MV-4-11 (cell line): ENCODE results near the gene RPL38.
"Not testable (repeated sequence)": the region's sequence is repeated elsewhere in the genome, so short reads cannot be mapped to it uniquely, and the experiment has no call there.

Source experiments
- DNase-seq: peaks from one replicate; lab custom pipeline; 2025; lab: John Stamatoyannopoulos, UW

The RPL38 gene

DNA sequence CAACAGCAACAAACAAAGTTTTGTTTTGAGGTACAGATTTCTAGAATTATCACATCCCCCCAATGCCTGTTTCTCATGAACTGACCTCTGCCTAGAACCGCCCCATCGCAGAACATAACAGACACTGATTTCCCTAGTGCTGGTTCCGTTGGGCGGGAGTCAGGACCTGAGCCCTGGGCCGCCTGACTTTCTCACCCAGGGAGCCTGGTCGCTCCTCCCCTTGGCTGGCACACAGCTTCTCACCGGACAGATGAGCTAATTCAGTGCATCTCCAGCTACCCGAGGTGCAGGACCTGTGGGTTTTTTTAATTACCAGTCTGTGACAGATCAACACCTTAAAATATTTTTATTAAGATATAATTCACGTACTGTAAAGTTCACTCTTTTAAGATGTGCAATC lies 20.1 kb upstream of the RPL38 start:
- DNase-seq, result no peak

DNA sequence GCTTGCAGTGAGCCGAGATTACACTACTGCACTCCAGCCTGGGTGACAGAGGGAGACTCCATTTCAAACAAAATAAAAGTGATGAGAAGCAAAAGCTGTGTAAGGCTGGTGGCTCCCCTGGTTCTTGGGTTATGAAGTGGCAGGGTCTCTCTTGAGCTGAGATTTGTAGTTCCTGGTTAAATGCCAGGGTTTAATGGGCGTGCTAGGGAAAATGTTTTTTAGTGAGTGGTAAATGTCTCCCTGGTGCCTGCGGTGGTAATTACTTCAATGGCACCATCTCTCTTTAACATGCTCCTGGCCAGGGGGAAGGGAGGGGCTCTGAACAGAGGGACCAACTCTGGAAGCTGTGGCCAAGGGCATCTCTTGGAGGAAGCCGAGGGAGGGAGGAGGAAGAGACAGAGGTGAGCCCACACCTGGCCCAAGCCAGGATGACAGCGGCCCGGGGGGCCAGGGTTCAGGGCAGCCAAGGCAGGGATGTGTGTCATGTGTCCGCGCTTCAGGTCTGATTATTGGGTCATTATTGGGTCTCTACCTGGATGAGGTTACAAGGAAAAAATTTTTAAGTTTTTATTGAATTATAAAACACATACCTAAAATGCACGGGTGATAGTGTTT lies 17.8 kb upstream of the RPL38 start:
- DNase-seq, result no peak

DNA sequence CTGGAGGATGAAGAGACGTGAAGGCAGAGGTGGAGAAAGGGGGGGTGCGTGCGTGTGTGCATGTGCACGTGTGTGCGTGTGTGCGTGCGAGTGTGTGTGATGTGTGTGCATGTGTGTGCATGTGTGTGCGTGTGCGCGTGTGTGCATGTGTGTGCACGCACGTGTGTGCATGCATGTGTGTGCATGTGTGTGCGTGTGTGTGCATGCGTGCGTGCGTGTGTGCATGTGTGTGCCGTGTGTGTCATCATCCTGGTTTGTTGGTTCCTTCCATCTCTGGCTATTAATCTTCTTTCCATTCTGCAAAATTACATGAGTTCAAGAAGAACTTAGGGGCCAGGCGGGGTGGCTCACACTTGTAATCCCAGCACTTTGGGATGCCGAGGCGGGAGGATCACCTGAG lies 17.0 kb upstream of the RPL38 start:
- DNase-seq, result no peak

DNA sequence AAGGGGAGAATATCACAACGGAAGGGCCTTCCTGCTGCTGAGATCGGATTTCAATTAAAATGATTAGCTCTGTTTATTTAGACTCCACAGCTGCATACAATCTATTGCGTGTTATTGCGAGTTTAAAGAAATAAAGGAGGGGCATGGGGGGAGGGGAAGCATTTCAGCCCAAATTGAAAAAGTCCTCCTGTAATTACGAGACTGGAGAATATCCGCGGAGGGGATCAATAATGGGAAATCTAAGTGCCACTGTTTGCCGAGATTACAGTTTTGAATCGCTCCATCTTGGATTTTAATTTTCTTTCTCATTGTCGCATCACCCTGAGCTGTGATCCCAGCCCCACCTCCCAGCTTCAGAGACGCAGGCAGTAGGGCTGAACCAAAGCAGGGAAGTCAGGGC lies 15.7 kb upstream of the RPL38 start:
- DNase-seq, result no peak

DNA sequence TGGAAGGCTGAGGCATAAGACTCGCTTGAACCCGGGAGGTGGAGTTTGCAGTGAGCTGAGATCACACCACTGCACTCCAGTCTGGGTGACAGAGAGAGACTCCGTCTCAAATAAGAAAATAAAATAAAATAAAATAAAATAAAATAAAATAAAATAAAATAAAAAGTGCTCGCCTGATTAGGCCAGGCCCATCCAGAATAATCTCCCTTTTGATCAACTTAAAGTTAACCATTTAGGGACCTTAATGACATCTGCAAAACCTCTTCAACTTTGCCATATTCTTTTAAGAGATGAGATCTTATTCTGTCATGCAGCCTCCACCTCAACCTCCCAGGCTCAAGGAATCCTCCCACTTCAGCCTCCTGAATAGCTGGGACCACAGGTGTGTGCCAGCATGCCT lies 14.8 kb upstream of the RPL38 start:
- not testable (repeated sequence) for DNase-seq

DNA sequence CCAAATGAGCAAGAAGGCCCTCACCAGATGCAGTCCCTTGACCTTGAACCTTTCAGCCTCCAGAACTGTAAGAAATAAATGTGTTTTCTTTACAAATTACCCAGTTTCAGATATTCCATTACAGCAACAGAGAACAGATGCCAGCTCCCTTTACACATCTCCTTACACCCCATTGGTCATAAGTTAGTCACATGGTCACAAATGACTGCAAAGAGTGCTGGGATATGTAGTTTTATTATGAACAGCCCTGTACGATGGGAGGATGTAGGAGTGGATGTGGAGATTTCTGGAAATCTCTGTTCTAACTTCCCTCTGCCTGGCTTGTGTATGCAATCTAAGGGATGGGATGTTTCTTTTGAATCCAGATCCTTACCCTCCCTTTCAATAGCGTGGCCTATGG lies 13.3 kb upstream of the RPL38 start:
- DNase-seq, result peak; percentile 47

DNA sequence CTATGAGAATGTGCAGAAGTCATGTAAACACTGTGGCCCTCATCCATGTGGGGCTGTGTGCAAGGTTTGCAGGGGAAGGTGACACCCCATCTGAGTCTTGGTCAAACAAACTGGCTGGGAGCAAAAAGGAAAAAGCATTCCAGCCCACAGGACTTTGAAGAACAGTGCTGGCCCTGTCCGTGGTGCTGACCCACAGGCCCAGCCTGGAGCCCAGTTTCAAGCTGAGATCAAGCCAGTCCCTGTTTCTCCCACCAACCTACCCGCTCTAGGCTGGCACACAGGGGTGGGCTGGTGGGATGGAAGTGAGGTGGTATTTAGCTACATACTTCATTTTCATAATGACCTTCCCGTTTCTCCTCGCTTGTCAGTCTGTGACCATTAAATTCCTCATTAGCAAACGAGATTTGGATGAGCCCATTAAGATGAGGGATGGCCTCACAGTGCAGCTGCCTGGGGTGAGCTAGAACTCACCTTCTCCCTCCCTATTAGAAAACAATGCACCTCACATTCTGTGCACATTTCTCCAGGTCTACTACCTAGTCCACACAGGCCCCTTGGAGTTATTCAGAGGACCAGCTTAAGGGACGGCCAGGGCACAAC lies 12.6 kb upstream of the RPL38 start:
- no peak for DNase-seq

DNA sequence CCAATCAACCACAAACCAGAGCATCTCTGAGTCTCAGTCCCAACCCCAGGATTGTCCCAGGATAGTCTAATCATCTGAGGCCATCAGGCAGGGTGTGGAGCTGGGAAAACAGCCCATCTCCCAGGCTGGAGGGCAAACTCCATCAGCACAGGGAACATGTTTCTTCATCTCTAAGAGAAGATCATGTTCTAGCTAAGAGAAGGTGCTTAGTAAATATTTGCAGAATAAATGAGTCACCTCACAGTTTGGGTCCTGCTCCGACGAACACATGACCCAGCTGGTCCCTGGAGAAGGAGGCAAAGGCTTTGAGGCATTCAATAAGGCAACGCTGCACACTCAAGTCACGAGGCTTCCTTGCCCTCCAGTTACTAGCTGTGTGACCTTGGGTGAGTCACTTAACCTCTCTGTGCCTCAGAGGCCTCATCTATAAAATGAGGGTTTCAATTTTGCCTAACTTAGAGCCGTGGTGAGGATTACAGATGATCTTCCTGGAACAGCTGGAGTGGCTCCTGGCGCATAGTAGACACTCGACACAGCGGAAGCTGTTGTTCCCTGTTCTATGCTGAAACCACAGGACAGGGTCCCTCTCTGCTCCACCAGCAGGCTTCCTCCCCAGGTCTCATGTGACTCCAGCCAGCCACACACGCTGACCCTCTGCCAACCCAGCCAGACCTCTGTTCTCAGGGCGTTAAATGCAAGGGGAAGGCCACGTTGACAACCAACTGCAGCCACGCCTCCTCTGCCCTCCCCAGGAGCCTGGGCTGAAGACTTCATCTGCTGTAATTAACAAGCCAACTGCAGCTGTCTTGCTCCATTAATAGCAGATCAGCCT lies 10.3 kb upstream of the RPL38 start:
- DNase-seq, result peak; percentile 96

DNA sequence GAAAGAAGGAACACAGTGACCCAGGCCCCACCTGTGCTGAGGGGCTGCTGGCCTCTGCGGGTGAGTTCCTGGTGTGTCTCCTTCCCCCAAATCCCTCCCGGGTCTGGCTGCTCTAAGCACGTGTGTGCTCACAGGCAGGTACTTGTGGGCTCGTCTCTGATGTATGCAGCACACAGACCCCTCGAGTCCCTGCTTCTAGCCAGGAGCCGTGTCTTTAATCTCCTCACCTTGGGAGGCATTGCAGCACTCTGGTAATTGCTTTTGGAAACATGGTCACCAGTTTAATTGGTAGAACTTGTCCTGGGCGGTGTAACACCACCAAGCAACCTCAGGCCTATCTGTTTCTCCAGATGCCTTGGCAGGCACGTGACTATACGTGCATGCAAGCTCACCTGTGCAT lies 8.8 kb upstream of the RPL38 start:
- DNase-seq, result no peak

DNA sequence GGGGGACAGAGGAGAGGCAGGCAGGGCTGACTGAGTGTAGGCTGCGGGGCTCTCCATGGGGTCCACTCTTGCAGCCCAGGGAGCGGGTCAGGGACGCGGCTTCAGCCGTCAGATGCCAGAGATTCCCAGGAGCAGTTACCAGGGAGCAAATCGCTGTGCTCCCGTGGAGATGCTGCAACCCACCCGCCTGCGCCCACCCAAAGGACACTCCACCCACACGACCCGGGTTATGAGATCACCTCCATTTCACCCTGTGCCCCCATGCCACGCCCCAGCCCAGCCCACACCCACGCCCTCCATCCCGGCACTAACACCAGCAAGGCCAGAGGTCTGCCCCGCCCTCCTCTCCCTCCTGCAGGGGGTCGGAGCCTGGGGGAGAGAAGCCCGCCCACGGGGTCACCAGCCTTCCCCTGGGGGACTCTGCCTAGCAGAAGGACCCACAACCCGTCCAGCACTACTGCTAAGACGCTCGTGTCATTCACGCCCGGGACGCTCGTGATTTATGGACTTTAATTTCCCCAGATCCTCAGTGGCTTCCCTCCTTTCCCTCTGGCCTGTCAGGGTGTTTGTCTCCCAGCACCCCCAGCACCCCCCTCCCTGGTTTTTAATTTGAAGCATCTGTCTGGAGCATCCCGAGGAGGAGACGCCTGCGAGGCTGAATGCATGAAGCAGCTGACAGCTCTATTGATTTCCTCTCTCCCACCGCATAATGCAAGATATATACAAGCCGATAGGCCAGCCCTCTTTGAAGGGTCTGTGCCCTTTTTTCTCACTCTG lies 6.7 kb upstream of the RPL38 start:
- DNase-seq, result no peak

DNA sequence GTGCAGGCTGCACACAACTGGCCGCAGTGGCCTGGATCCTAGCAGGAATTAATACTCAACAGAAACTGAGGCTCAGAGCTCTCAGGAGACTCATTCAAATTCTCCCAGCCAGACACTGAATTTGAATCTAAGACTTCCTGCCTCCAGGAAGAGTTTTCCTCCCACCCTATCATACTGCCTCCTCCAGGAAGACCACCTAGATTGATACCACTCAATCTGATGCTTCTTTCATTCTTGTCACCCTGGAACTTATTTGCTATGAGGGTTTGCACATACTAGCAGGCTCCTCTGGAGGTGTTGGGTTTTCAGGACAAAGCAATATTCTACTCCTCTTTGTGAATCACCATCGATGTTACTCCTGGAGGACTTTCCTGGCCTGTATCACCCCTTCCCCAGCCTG lies 5.7 kb upstream of the RPL38 start:
- DNase-seq, result no peak

DNA sequence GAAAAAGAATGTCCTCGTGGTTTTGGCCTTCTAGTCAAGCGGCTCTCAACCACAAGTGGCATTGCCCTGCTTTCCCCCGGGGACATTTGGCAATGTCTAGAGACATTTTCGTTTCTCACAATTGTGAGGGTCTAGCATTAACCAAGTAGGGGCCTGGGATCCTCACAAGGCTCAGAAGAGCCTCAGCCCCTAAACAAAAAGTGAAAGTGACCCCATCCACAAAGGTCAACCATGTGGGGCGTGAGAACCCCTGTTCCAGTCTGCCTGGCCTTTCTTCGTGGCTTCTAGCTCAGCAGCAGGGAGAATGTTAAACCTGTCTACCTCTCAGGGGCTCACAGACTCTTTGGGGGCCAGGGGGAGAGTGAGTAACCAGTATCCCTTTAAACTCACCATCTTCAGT lies 4.8 kb upstream of the RPL38 start:
- peak; percentile 9 for DNase-seq

DNA sequence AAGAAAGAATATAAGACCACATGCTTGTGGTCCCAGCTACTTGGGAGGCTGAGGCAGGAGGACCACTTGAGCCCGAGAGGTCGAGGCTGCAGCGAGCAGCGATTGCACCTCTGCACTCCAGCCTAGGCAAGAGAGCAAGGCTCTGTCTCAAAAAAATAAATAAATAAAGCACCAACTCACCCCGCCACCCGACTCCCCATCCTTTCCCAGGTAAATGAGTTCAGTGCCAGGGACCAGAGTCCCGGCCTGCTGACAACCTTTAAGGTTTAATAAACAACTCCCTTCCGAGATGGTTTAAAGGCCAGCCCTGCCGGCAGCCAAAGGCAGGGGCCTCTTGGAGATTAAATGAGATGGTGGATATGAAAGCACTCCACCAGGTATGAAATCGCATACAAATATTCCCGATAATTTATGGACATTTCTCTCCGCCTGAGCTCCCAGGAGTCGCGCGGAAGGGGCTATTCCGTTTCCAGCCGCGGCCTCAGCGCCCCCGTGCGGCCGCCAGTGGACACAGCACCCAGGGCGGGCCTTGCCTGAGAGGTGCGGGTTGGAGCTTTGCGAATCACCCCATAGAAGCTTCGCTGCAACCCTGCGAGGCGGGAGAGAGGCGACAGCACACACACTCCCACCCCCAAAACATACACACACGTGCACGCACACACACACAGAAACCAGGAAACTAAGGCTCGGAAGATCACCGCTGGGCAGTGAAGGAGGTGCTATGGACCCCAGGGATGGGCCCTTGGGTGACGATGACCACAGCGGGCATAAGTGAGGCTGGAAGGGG lies 4.0 kb upstream of the RPL38 start:
- peak; percentile 32 for DNase-seq

DNA sequence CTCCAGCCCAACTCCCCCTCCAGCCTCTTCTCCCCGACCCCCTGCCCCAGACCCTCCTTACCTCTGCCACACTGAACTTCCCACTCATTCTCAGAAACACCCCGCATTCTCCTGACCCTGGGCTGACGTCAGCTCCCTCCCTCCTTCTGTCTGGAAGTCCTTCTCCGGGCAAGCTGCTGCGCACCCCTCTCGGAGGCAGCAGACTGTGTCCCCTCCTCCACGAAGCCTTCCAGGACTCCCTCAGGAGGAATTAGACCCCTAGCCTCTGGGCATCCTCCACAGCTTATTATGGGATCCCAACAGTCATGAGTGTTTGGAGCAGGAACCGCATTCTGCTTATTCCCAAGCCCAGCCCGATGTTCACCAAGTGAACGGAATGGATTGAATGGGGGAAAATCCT lies 3.4 kb upstream of the RPL38 start:
- no peak for DNase-seq

DNA sequence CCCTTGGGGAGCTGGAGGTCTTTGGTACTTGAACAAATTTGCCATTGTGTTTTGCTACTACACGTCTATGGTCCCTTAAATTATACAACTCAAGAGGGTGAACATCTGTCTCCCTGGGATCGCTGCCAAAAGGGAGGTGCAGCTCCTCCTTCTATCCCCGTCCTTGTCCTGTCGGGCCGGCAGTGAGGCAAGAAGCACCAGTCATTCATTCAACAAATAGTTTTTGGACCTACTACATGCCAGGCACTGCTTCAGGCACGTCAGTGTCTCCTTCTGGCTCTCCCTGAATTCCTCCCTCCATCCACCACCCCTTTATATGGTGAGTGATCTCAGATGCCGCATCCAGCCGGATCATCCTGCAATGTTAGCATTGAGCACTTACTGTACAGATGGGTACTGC lies 2.2 kb upstream of the RPL38 start:
- no peak for DNase-seq

DNA sequence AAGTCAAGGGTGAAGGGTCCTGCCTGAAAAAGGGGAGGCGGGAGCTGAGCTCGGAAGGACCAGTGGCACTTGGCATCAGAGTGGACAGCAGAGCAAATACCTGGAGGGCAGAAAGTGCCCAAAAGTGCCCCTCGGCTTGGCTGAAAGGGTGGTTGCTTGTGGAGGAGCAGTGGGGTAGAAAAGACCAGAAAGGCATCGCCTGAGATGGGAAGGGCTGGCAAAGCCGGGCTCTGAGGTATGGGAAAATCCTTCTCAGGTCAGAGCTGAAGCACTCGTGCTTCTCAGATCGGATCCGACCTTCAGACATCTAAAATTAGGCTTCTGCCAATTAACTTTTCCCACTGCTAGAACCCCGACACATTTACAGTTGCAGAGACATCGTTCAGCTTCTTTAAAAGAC lies 1.5 kb upstream of the RPL38 start:
- no peak for DNase-seq

DNA sequence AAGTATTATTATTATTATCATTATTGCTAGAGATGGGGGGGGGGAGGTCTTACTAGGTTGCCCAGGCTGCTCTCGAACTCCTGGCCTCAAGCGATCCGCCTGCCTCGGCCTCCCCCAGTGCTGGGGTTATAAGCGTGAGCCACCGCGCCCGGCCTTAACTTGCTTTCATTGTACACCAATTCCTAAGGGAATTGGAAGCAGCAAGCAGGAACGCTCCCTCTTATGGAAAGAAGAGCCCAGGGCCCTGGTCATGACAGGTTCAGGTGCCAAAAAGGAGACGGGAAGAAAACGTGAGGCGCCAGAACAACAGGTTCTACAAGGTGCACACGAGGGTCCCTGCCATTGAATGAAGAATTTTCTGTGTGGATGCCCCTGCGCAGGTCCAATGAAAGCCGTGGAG lies 540 bp upstream of the RPL38 start:
- DNase-seq, result no peak

DNA sequence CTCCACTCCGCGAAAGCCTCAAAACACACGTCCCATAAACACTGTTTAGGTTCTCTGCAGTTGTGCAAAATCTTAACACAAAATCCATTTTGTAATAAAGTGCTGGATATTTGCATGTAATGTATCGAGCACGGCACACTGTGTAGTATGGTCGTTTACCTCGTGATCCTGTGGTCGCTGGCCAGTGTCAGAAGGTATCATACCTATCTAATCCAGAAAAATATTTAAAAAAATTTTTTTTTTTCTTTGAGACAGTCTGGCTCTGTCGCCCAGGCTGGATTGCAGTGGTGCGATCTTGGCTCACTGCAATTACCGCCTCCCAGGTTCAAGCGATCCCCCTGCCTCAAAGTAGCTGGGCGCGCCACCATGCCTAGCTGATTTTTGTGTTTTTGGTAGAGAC lies 996 bp downstream of the RPL38 start:
- DNase-seq, result no peak

DNA sequence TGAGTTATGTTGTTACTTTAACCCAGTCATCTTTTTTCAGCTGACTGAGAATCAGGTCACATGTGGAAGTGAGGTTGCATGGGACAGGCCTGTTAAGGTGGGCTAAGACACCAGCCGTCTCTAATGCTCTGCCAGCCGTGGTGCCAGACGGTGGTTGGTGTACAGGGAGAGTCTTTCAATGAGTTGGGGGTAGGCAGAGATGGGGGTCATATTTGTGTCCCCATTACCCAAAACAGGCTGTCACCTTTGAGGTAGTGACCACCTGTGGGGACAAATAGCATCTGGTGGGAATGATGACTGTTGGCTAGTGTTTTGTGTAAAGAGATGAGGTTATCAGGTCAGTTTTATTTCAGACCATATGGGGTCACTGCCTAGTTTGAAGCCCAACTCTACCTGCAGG lies 1.8 kb downstream of the RPL38 start:
- DNase-seq, result no peak

DNA sequence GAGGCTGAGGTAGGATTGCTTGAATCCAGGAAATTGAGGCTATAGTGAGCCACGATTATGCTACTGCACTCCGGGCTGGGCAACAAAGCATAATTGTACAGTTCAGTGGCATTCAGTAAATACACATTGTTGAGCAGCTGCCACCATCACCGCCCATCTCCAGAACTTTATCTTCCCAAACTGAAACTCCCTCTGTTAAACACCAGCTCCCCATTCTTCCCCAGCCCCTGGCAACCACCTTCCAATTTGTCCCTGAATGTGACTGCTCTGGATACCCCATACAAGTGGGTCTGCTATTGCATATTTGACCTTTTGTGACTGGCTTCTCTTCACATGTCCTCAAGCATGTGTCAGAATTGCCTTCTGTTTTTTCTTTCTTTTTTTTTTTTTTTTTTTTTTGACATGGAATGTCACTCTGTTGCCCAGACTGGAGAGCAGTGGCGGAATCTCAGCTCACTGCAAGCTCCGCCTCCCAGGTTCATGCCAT lies 2.9 kb downstream of the RPL38 start:
- DNase-seq, result no peak

DNA sequence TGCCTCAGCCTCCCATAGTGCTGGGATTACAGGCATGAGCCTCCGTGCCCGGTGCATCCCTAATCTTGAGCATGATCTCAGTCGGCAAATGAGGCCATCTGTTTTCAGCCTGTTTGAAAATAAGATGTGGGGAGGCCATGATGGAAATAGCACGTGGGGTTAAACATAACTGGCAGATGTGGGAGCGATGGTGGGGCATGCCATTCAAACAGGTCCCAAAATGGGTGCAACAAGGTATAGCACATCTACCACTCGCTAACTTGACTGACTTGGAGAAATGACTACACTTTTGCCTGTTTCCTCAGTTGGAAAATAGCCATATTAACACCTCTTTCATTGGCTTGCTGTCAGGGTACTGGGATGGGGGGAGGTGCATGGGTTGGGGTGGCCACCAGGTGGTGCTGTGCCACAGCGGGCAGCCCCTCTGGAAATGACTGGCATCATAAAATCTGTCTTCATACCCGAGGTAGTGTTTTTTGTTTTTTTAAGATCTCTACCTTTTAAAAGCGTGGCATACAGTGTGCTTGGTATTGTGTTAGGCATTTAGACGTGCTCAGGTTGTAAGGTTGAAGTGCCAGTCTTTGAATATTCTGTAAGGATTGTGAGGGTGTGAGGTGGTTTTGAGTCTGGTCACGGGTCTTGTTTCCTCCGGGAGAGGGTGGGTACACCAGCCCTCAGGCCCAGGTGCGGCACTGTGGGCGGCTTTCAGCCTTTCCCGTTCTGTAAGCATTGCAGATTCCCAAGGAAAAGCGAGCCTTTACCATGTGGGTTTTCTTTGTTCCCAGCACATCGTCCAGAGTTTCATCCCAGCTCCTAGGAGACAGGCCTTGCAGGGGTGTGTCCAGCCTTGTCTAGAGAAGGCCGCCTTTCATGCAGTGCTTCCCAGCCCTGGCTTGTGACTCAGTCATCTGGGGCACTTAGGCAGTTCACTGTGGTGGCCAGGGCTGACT lies 7.0 kb downstream of the RPL38 start:
- DNase-seq, result peak; percentile 52
